NCI-H510A treated with DMSO at 0.1 percent for 48 hours (cell line): ENCODE measurements around the gene FKBP1B.
A peak's percentile ranks its signal among the peaks of the same experiment; 100 is the strongest.
"Not testable (repeated sequence)": the region's sequence is repeated elsewhere in the genome, so short reads cannot be mapped to it uniquely, and the experiment has no call there.

ENCODE experiments used
- DNase-seq: peaks from one replicate; lab custom pipeline; 2025; lab: John Stamatoyannopoulos, UW

Gene FKBP1B

GRCh38 chr2:24049485-24050021 lies at the start of gene FKBP1B:
Gene FKBP1B (plus strand): TSS chr2:24049741. CDS start chr2:24049850, 109 bp downstream.
- DNase-seq, result peak; percentile 90

- DNase-seq, result no peak
Observed at GRCh38 chr2:24007693-24008092, 41.8 kb upstream of the FKBP1B start.

DNA sequence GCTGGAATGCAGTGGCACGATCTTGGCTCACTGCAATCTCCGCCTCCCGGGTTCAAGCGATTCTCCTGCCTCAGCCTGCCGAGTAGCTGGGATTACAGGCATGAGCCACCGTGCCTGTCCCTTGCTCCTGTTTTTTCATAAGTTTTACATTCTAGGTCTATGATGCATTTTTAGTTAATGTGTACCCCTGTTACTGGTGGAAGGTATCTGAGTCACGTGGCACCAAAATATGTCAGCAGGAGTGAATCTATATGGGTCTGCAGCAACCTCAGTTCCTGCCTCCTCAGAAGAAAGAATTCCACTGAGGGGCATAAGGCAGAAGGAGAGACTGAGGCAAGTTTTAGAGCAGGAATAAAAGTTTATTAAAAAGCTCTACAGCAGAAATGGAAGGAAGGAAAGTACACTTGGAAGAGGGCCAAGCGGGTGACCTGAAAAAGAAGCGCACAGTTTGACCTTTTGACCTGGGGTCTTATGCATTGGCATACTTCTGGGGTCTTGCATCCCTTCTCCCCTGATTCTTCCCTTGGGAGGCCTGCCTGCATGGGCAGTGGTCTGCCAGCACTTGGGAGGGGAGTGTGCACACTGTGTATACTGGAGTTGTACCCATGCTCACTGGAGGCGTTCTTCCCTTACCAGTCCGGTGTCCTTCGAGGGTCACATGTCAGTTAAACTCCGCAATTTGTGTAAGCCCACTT lies 40.7 kb upstream of the FKBP1B start:
- no peak for DNase-seq

DNA sequence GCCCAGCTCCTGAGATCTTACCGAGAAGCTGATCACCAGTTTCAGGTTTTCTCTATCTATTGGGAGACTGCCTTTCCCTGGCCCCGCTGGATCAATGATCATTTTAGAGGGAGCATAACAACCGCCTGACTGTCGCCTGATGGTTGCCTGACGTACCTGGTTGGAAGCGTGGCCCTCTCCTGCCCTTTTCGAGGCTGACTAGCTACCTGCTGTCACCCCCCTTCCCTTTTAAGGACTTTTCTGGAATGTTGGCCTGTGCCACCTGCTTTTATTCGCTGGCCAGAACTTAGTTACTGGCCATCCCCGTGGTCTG lies 40.2 kb upstream of the FKBP1B start:
- no peak for DNase-seq

DNA sequence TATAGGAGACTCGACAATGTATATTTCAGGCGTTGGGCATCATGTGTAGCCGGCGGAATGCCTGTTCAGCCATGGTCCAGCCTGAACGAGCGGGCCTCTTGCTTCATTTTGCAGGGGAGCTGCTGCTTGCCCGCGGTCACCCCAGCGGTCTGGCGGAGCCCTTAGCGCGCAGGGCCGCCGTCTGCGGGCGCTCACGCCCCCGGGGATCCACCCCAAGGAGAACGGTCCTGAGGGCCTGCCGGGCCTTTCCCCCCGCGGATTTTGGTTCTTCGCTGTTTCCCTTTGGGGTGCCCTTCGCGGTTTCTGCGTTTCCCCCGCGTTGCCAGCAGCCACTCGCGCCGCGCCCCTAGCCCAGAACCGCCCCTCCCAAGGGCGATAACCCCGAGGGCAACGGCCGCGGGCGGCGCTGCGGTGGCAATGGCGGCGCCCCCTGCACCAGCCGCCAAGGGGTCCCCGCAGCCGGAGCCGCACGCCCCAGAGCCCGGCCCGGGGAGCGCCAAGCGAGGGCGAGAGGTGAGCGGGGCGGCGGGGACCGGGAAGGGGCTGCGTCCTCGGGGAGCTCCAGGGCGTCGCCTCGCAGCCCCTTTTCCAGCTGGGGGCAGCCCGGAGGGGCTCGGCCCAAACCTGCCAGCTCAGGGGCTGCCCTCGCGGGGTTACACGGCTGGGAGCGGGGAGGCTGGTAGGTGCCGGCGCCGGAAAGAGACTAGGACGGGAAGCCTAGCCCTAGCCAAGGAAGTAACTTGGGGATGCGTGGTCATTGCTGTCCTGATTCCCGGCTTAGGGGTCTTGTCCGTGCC lies 39.7 kb upstream of the FKBP1B start, which contains the start of gene MFSD2B:
MFSD2B (plus strand) TSS at position 406 of the 797 bp plus-strand sequence; CDS start at position 418, 12 bp downstream.
- DNase-seq, result no peak

- DNase-seq, result no peak
Observed at GRCh38 chr2:24010477-24011249, 38.9 kb upstream of the FKBP1B start.

- no peak for DNase-seq
Observed at GRCh38 chr2:24011250-24012104, 38.1 kb upstream of the FKBP1B start.

DNA sequence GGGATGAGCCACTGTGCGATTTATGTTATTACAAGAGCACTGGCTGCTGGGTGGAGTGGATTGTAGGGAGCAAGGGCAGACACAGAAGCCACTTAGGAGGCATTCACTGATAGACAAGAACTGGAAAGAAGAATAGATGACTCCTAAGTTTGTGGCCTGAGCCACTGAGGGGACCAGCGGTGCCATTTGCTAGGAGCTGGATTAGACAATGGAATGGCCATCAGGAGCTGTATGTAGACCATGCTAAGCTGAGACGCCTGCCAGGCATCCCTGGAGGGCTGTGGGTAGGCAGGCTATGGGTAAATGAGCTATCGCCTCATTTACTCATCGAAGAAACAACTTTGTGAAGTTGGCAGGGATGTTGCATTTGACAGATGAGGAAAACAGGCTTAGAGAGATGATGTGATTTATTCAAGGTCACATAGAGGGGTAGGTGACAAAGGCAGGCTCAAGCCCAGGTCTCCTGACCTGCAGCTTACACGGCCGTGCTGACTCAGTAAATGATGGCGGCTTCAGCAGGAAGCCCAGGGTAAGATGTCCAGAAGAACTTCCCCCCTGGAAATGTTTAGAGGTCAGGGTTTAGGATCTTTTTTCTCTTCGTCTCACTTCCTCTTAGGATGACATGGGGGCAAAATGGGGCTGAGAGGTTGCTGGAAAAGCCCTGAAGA lies 36.9 kb upstream of the FKBP1B start:
- no peak for DNase-seq

DNA sequence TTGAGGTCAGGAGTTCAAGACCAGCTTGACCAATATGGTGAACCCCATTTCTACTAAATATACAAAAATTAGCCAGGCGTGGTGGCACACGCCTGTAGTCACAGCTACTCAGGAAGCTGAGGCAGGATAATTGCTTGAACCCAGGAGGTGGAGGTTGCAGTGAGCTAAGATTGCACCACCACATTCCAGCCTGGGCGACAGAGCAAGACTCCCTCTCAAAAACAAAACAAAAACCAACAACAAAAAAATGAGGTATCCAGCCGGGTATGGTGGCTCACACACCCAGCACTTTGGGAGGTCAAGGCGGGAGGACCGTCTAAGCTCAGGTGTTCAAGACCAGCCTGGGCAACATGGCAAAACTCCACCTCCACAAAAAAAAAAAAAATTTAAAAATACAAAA lies 34.6 kb upstream of the FKBP1B start:
- not testable (repeated sequence) for DNase-seq

- DNase-seq, result peak; percentile 8
Observed at GRCh38 chr2:24015562-24016375, 33.8 kb upstream of the FKBP1B start.

DNA sequence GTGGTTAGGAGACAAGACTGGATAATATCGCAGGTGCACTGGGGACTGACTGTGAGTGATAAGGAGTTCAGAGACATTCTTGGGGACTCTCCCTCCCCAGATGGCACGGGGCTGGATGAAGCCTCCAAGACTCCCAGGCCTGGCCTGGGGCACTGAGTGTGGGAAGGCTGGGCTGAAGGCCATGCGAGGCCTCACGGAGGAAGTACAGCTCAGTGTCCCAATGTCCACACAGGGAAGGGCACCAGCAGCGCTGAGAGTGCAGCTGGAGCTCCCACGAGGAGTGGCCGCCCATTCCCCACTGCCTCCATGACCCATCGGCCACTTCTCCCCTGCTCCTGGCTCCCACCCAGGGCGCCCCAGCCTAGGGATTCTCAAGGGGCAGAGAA lies 33.2 kb upstream of the FKBP1B start:
- no peak for DNase-seq

- DNase-seq, result no peak
Observed at GRCh38 chr2:24016853-24017703, 32.5 kb upstream of the FKBP1B start.

DNA sequence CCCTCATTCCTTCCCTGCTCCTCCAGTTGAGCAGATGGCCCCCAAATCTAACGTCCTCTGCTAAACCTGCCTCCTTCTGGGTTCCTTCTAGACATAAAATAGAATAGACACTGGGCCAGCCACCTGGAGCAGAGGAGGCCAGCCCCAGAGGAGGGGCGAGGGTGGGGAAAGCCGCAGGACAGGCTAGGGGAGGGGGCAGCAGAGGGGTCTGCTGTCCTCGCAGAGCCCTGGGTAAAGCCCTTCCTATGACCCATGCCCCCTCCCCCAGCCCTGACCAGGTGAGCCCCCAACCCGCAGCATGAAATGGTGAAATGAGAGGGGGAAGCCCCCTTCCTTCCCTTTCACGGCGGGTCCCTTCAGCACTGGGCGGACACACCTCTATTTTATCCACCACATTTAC lies 31.8 kb upstream of the FKBP1B start:
- no peak for DNase-seq

DNA sequence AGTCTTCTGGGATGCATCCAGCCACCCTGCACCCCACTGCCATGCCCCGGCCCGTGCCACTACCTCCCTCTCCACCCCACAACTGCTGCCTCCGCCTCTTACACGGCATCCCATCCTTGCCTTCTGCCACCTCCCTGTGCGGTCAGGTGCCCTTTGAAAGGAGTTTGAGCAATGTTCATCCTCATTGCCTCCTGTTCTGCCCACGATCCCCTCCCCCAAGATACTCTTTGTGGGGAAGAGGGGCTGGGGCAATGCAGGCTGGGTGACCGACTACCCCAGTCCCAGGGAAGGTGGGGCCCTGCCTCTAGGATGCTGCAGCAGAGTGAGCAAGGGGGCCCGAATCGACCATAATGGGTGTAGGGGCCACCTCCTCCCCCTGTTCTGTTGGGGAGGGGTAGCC lies 31.3 kb upstream of the FKBP1B start:
- no peak for DNase-seq

DNA sequence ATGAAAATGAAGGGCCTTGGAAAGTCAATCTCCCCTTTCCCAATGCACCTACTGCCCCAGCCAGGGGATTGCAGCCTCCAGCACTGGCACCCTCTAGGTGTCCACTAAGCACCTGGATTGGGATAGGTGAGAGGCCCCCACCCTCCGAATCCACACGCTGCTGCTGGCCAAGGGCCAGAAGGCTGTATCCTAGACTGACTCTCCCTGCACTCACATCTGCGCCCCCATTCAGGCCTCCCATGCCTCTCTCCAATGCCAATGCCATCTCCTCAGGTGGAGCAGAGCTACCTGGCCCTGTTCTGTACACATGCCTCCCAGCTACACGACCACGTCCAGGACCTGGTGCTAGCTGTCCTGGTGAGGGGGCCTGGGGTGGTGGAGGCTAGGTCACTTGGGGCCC lies 29.8 kb upstream of the FKBP1B start:
- no peak for DNase-seq

GRCh38 chr2:24020244-24020643 lies 29.3 kb upstream of the FKBP1B start:
- DNase-seq, result no peak

DNA sequence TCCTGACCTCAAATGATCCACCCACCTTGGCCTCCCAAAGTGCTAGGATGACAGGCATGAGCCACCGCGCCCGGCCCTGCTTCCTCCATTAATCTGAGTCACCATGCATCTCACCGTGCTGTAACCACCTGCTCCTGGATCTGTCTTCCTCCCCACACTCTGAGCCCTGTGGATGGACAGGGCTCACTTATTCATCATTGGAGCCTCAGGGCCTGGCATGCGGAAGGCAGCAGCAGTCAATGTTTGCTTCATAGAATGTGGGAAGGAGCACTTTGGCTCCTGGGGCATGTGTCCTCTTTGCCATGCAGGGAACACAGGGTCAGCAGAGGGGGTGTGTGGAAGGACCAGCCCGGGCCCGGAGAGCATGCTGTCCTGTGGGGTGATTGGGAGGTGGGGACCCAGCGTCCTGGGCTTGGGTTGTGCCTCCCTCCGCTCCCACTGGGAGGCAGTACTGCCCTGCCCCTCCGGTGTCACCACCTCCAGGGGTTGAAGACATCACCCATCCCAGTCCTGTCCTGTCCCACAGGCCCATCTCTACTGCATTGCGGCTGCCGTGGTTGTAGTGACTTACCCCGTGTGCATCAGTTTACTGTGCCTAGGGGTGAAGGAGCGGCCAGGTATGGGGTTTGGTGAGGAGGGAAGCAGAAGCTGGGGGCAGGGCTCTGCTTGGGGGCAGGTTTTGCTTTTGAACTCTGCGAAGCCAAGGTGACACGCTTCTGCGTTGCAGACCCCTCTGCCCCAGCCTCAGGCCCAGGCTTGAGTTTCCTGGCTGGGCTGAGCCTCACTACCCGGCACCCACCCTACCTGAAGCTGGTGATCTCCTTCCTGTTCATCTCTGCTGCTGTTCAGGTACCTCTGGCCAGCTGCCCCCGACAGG lies 28.2 kb upstream of the FKBP1B start:
- no peak for DNase-seq

GRCh38 chr2:24022324-24022974 lies 27.1 kb upstream of the FKBP1B start:
- DNase-seq, result no peak
